DND-41 (cell line): ENCODE measurements around the gene UVRAG.

Experiments
- EZH2 ChIP-seq: IDR thresholded peaks from 3 replicates; pipeline ENCODE4 v1.6.1; 2012; ENCODE audit warnings: borderline replicate concordance, low read depth, mild to moderate bottlenecking, moderate library complexity, low read length, inconsistent platforms; ENCODE audit not compliant: severe bottlenecking
- TF ChIP-seq, protein P1 (sequence below): IDR thresholded peaks from 2 replicates; pipeline ENCODE4 v1.5.1; 2012; ENCODE audit warnings: borderline replicate concordance, low read length, moderate library complexity, mild to moderate bottlenecking; ENCODE audit not compliant: poor library complexity, severe bottlenecking; ENCODE audit errors: extremely low read depth

DNA sequence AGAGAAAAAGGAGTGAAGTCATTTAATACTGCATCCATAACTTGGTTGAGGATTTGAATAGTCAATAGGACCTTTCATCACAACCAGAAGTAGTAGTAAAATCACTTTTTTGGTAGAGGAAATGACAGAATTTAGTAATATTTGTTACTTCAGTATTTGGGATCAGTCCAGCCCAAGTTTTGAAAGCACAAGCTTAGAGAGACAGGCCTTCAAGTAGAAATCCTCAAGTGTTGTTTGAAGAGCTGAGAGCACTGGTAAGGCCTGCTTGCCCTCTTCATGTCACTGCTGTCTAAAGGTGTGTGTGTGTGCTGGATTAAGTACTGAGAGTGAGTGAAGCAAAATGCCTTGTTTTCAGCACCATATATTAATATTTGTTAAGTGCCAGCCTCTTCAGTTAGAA is 254.0 kb downstream of the UVRAG start:
- TF ChIP-seq, protein P1, sequence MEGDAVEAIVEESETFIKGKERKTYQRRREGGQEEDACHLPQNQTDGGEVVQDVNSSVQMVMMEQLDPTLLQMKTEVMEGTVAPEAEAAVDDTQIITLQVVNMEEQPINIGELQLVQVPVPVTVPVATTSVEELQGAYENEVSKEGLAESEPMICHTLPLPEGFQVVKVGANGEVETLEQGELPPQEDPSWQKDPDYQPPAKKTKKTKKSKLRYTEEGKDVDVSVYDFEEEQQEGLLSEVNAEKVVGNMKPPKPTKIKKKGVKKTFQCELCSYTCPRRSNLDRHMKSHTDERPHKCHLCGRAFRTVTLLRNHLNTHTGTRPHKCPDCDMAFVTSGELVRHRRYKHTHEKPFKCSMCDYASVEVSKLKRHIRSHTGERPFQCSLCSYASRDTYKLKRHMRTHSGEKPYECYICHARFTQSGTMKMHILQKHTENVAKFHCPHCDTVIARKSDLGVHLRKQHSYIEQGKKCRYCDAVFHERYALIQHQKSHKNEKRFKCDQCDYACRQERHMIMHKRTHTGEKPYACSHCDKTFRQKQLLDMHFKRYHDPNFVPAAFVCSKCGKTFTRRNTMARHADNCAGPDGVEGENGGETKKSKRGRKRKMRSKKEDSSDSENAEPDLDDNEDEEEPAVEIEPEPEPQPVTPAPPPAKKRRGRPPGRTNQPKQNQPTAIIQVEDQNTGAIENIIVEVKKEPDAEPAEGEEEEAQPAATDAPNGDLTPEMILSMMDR: no peak
- no peak for TF ChIP-seq EZH2
